ENCODE data around the gene POC1A. TPM values are rescaled to one million over a fixed set of nuclear protein-coding genes. Genes with fewer than 3 reads are reported as not detected.

Gene POC1A
- total and polyA plus RNA-seq, 2 experiments from 2014 or later, result 19.1 to 26.7 TPM

DNA sequence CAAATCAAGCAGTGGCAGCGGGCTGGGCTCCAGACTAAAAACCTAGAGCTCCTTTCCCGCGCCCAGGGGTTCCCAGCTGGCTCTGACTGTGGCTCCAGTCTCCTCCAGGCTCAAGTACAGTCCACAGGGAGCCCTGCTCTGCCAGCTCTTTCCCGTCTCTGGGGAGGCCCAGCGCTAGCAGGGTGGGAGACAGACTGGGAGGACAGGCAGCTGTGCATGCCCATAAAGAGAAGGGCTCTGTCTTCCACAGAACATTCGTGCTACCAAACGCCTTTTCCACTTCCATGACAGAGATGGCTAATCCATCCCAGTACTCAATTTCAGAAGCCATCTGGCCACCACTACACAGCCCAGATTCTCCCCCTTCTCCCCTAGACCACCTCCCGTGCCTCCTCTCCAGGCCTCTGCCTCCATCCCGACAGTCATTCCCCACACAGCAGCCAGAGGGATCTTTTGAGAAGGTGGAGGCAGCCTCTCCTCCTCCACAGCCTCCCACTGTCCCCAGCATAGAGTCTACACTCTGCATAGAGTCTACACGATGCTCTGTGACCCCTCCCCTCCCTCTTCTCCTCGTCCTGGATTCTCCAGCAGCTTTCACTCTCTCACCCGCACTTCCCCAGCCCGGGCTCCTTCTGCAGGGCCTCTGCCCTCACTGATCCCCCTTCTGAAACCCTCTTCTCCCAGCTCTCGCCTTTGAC is 91.0 kb downstream of the POC1A start (continued):
- TF ChIP-seq, protein P1, sequence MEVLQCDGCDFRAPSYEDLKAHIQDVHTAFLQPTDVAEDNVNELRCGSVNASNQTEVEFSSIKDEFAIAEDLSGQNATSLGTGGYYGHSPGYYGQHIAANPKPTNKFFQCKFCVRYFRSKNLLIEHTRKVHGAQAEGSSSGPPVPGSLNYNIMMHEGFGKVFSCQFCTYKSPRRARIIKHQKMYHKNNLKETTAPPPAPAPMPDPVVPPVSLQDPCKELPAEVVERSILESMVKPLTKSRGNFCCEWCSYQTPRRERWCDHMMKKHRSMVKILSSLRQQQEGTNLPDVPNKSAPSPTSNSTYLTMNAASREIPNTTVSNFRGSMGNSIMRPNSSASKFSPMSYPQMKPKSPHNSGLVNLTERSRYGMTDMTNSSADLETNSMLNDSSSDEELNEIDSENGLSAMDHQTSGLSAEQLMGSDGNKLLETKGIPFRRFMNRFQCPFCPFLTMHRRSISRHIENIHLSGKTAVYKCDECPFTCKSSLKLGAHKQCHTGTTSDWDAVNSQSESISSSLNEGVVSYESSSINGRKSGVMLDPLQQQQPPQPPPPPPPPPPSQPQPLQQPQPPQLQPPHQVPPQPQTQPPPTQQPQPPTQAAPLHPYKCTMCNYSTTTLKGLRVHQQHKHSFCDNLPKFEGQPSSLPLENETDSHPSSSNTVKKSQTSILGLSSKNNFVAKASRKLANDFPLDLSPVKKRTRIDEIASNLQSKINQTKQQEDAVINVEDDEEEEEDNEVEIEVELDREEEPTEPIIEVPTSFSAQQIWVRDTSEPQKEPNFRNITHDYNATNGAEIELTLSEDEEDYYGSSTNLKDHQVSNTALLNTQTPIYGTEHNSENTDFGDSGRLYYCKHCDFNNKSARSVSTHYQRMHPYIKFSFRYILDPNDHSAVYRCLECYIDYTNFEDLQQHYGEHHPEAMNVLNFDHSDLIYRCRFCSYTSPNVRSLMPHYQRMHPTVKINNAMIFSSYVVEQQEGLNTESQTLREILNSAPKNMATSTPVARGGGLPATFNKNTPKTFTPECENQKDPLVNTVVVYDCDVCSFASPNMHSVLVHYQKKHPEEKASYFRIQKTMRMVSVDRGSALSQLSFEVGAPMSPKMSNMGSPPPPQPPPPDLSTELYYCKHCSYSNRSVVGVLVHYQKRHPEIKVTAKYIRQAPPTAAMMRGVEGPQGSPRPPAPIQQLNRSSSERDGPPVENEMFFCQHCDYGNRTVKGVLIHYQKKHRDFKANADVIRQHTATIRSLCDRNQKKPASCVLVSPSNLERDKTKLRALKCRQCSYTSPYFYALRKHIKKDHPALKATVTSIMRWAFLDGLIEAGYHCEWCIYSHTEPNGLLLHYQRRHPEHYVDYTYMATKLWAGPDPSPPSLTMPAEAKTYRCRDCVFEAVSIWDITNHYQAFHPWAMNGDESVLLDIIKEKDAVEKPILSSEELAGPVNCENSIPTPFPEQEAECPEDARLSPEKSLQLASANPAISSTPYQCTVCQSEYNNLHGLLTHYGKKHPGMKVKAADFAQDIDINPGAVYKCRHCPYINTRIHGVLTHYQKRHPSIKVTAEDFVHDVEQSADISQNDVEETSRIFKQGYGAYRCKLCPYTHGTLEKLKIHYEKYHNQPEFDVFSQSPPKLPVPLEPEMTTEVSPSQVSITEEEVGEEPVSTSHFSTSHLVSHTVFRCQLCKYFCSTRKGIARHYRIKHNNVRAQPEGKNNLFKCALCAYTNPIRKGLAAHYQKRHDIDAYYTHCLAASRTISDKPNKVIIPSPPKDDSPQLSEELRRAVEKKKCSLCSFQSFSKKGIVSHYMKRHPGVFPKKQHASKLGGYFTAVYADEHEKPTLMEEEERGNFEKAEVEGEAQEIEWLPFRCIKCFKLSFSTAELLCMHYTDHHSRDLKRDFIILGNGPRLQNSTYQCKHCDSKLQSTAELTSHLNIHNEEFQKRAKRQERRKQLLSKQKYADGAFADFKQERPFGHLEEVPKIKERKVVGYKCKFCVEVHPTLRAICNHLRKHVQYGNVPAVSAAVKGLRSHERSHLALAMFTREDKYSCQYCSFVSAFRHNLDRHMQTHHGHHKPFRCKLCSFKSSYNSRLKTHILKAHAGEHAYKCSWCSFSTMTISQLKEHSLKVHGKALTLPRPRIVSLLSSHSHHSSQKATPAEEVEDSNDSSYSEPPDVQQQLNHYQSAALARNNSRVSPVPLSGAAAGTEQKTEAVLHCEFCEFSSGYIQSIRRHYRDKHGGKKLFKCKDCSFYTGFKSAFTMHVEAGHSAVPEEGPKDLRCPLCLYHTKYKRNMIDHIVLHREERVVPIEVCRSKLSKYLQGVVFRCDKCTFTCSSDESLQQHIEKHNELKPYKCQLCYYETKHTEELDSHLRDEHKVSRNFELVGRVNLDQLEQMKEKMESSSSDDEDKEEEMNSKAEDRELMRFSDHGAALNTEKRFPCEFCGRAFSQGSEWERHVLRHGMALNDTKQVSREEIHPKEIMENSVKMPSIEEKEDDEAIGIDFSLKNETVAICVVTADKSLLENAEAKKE (CRISPR knock-in tag; IDR thresholded peaks at IDR 0.05), result no peak
- TF ChIP-seq REST (IDR thresholded peaks at IDR 0.05; ENCODE audit: unreplicated experiment) (no peak), ETS1 (IDR thresholded peaks at IDR 0.05) (no peak), EZH2 (IDR thresholded peaks at IDR 0.05; ENCODE audit: low read depth, unreplicated experiment) (no peak), STAT1 (IDR thresholded peaks at IDR 0.05; ENCODE audit: unreplicated experiment) (no peak), NANOG (IDR thresholded peaks at IDR 0.05; ENCODE audit: borderline replicate concordance) (no peak), EZH2phosphoT487 (IDR thresholded peaks at IDR 0.05; ENCODE audit: unreplicated experiment) (no peak), JUNB (IDR thresholded peaks at IDR 0.05; ENCODE audit: unreplicated experiment) (no peak), CREB1 (CRISPR knock-in tag; IDR thresholded peaks at IDR 0.05; ENCODE audit: low read depth) (no peak), CTCF (conservative IDR thresholded peaks at IDR 0.05; ENCODE audit: low read depth in 2 of 2) (no peak)

All from GM23338 (cell line).